ENCODE measurements around the gene ATG7. TPM values are rescaled to one million over a fixed set of nuclear protein-coding genes. Genes with fewer than 3 reads are reported as not detected.

Gene ATG7
- total and polyA plus RNA-seq, 10 of the 15 experiments (the other 5 are each of a cell fraction or from before 2014, with no cell fraction given), result 13.5 to 49.5 (median 26.4) TPM

DNA sequence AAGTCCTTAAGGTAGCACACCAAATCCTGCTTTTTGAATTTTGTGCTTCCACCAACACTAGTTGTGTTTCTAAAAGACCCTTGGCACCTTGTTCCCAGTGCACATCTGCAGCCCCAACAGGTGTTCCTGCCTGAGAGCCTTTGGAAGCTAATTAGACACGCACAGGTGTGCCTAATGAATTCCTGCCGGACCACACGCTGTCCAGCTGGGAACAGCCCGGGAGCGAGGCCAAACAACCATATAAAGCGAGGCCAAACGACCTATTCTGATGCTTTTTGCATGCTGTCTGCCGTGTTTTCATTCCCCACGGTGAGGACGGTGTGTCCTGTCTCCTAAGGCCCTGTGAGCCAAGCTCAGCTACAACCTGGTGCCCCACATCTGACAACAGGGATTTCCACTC is 99.5 kb downstream of the ATG7 start:
- Histone ChIP-seq H3K4me2 (ENCODE audit: control insufficient read depth, insufficient read depth) (no peak overlapping the region), H2AFZ (ENCODE audit: control insufficient read depth, low read depth, low read length) (no peak overlapping the region), H3K27me3 (replicated peaks in 1 of 2; ENCODE audit: control insufficient read depth in 2 of 2, insufficient read depth in 2 of 2, low read length in 1 of 2) (no peaks in the 10 kb centered on the region), H3K9ac (ENCODE audit: control insufficient read depth, insufficient read depth, low read length) (no peak overlapping the region), H4K20me1 (ENCODE audit: control insufficient read depth, insufficient read depth) (no peaks in the 10 kb centered on the region), H3K4me3 (no peak overlapping the region), H3K36me3 (ENCODE audit: control insufficient read depth in 2 of 2, insufficient read depth in 2 of 2, low read length in 1 of 2) (peaks cover 0 to 6% of the 10 kb centered on the region in 2 experiments; a peak in 2 of 4 replicates), H3K4me1 (ENCODE audit: control insufficient read depth, insufficient read depth, low read length) (peaks cover 6% of the 10 kb centered on the region), H3K9me3 (replicated peaks; ENCODE audit: control insufficient read depth, insufficient read depth, low read length) (no peaks in the 10 kb centered on the region), H3K27ac (ENCODE audit: control insufficient read depth, insufficient read depth) (no peak overlapping the region), H3K79me2 (ENCODE audit: control insufficient read depth, insufficient read depth, low read length) (no peaks in the 10 kb centered on the region)
- ChIA-PET SMC1A (ENCODE audit: uncharacterized antibody, unreplicated experiment) (interaction anchor here (1.4 kb wide), 1 partner anchor 277 kb away, joined by 3 read pairs; no protein-coding TSS in a partner anchor), RAD21 (ENCODE audit: unreplicated experiment) (interaction anchor here (1.0 to 1.1 kb wide), 2 partner anchors 9 to 280 kb away, joined by 3 read pairs; no protein-coding TSS in a partner anchor), POLR2A (no interaction called here), CTCF (no interaction called here)
- BruUV-seq (replicated peaks), result no TSS peak
- WGBS (ENCODE audit: insufficient coverage, insufficient replicate concordance, low lambda C conversion rate, missing lambda C conversion rate), result 99% methylated on average over 10 of the region's 10 CpGs
- TF ChIP-seq EGR1 (IDR thresholded peaks at IDR 0.05; ENCODE audit: borderline replicate concordance in 1 of 2, low read depth in 2 of 2, low read length in 2 of 2) (no peak), MXI1 (IDR thresholded peaks at IDR 0.05; ENCODE audit: low read depth, low read length) (no peak), CBFB (IDR thresholded peaks at IDR 0.05; ENCODE audit: low read depth) (no peak), IKZF2 (IDR thresholded peaks at IDR 0.05) (no peak), ASH2L (IDR thresholded peaks at IDR 0.05; ENCODE audit: borderline replicate concordance, low read depth) (no peak), MTA3 (IDR thresholded peaks at IDR 0.05; ENCODE audit: borderline replicate concordance, low read length) (no peak), YY1 (IDR thresholded peaks at IDR 0.05; ENCODE audit: low read depth, low read length) (no peak), ZZZ3 (IDR thresholded peaks at IDR 0.05; ENCODE audit: control insufficient read depth, insufficient read length, low read depth) (no peak), USF2 (IDR thresholded peaks at IDR 0.05; ENCODE audit: borderline replicate concordance, low read depth, low read length) (no peak)
- TF ChIP-seq, protein P1, sequence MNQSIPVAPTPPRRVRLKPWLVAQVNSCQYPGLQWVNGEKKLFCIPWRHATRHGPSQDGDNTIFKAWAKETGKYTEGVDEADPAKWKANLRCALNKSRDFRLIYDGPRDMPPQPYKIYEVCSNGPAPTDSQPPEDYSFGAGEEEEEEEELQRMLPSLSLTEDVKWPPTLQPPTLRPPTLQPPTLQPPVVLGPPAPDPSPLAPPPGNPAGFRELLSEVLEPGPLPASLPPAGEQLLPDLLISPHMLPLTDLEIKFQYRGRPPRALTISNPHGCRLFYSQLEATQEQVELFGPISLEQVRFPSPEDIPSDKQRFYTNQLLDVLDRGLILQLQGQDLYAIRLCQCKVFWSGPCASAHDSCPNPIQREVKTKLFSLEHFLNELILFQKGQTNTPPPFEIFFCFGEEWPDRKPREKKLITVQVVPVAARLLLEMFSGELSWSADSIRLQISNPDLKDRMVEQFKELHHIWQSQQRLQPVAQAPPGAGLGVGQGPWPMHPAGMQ (IDR thresholded peaks at IDR 0.05; ENCODE audit: borderline replicate concordance), result no peak
- TF ChIP-seq, protein P2, sequence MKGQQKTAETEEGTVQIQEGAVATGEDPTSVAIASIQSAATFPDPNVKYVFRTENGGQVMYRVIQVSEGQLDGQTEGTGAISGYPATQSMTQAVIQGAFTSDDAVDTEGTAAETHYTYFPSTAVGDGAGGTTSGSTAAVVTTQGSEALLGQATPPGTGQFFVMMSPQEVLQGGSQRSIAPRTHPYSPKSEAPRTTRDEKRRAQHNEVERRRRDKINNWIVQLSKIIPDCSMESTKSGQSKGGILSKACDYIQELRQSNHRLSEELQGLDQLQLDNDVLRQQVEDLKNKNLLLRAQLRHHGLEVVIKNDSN (IDR thresholded peaks at IDR 0.05; ENCODE audit: borderline replicate concordance, extremely low read length, insufficient read depth, low read depth, low read length), result no peak
- in situ Hi-C loops (cut with MboI) (no loop called here), intact Hi-C loops (cut with micrococcal nuclease; ENCODE audit: unreplicated experiment) (no loop called here)
- no peak for DNase-seq (ENCODE audit: low read depth, low spot score)
- no peak for ATAC-seq
- no peak for FAIRE-seq
